Measurements from ENCODE around the gene CCDC85C.

GRCh38 chr14:99452968-99453367 lies 151.0 kb downstream of the CCDC85C start:
- TF ChIP-seq SP1 (IDR thresholded peaks at IDR 0.05), result no peak
- no peak for TF ChIP-seq TARDBP (IDR thresholded peaks at IDR 0.05)
- no peak for TF ChIP-seq ZNF384 (IDR thresholded peaks at IDR 0.05)
- TF ChIP-seq SUZ12 (IDR thresholded peaks at IDR 0.05), result no peak
- TF ChIP-seq NFRKB (IDR thresholded peaks at IDR 0.05), result no peak
- TF ChIP-seq FOXM1 (IDR thresholded peaks at IDR 0.05; ENCODE audit: borderline replicate concordance), result no peak
- TF ChIP-seq HDGF (IDR thresholded peaks at IDR 0.05; ENCODE audit: borderline replicate concordance), result no peak
- TF ChIP-seq ELF4 (IDR thresholded peaks at IDR 0.05), result no peak
- no peak for TF ChIP-seq FOXK2 (IDR thresholded peaks at IDR 0.05)
- no peak for TF ChIP-seq L3MBTL2 (conservative IDR thresholded peaks at IDR 0.05)
- no peak for TF ChIP-seq BHLHE40 (IDR thresholded peaks at IDR 0.05; ENCODE audit: borderline replicate concordance)
- no peak for TF ChIP-seq PKNOX1 (IDR thresholded peaks at IDR 0.05)
- no peak for TF ChIP-seq LEF1 (IDR thresholded peaks at IDR 0.05; ENCODE audit: borderline replicate concordance)

All from HEK293T (cell line).